HG02678 (cell line): ENCODE data around the gene PSMA7.
"Not testable (repeated sequence)": the region's sequence is repeated elsewhere in the genome, so short reads cannot be mapped to it uniquely, and the experiment has no call there.

ENCODE experiments used
- ATAC-seq: cut with Tn5 transposase; IDR thresholded peaks from one replicate; pipeline ENCODE4 v1.9.1; 2021; ENCODE audit warnings: mild to moderate bottlenecking, moderate library complexity; ENCODE audit not compliant: unreplicated experiment

PSMA7 gene

GRCh38 chr20:62156254-62156556, 13.0 kb upstream of the PSMA7 start:
- no peak for ATAC-seq

- no peak for ATAC-seq
Observed at GRCh38 chr20:62155428-62156253, 12.4 kb upstream of the PSMA7 start.

- no peak for ATAC-seq
Observed at GRCh38 chr20:62151835-62152364, 8.7 kb upstream of the PSMA7 start.

- no peak for ATAC-seq
Observed at GRCh38 chr20:62151225-62151624, 8.0 kb upstream of the PSMA7 start.

GRCh38 chr20:62150310-62150575, 7.0 kb upstream of the PSMA7 start:
- ATAC-seq: no peak

- no peak for ATAC-seq
Observed at GRCh38 chr20:62149532-62150309, 6.5 kb upstream of the PSMA7 start.

GRCh38 chr20:62148908-62149314, 5.7 kb upstream of the PSMA7 start:
- no peak for ATAC-seq

GRCh38 chr20:62148383-62148782, 5.2 kb upstream of the PSMA7 start:
- not testable (repeated sequence) for ATAC-seq

- no peak for ATAC-seq
Observed at GRCh38 chr20:62147528-62147927, 4.3 kb upstream of the PSMA7 start.

GRCh38 chr20:62147125-62147524, 3.9 kb upstream of the PSMA7 start:
- ATAC-seq: no peak

GRCh38 chr20:62146019-62146755, 3.0 kb upstream of the PSMA7 start:
- no peak for ATAC-seq

GRCh38 chr20:62145688-62146018, 2.5 kb upstream of the PSMA7 start:
- no peak for ATAC-seq

- peak; percentile 34 for ATAC-seq
Observed at GRCh38 chr20:62143957-62144825, 997 bp upstream of the PSMA7 start.

- ATAC-seq: peak; percentile 22
Observed at GRCh38 chr20:62142252-62143080, 728 bp downstream of the PSMA7 start.

GRCh38 chr20:62141397-62142251, 1.6 kb downstream of the PSMA7 start:
- no peak for ATAC-seq

GRCh38 chr20:62141043-62141396, 2.2 kb downstream of the PSMA7 start:
- no peak for ATAC-seq

GRCh38 chr20:62139636-62140035, 3.6 kb downstream of the PSMA7 start:
- ATAC-seq: no peak

GRCh38 chr20:62138912-62139311, 4.3 kb downstream of the PSMA7 start:
- ATAC-seq: no peak

- no peak for ATAC-seq
Observed at GRCh38 chr20:62138204-62138543, 5.0 kb downstream of the PSMA7 start.
